ENCODE data around the gene KRABD2.
"Not testable (repeated sequence)": the region's sequence is repeated elsewhere in the genome, so short reads cannot be mapped to it uniquely, and the experiment has no call there.

Gene KRABD2

GRCh38 chr17:8392674-8393469 is 16.4 kb upstream of the KRABD2 start:
- no peak for DNase-seq (ENCODE audit: low read depth)

GRCh38 chr17:8392274-8392673 is 15.8 kb upstream of the KRABD2 start:
- no peak for DNase-seq (ENCODE audit: low read depth)

GRCh38 chr17:8391711-8392110 is 15.2 kb upstream of the KRABD2 start:
- no peak for DNase-seq (ENCODE audit: low read depth)

GRCh38 chr17:8387914-8388651 is 11.6 kb upstream of the KRABD2 start:
- no peak for DNase-seq (ENCODE audit: low read depth)

GRCh38 chr17:8386841-8387240 is 10.3 kb upstream of the KRABD2 start:
- DNase-seq (ENCODE audit: low read depth), result no peak

DNA sequence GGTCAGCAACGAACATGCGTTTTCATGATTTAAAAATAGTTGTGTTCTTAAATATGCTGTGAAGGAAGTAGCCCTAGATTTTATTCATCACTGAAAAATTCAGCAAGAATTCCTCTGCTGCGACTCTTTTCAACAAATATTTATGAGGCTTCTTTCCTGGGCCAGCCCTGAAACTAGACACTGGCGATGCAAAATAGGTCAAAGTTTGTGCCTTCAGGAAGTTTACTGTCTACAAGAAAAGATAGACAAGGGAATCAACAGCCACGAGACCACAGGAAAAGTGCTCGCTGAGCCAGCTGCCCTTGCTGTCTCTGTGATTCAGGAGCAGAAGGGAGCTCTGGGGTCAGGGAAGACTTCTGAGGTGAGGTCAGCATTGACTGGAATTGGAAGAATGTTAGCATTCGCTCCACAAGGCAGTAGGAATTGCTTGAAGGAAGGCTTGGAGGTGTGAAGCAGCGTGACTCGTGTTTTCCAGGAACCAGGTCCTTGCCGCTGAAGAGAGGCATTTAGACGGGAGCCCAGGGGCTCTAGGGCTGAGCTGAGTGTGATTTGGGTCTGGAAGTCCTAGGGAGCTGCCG is 8.4 kb upstream of the KRABD2 start:
- peak; percentile 77 for DNase-seq (ENCODE audit: low read depth)

DNA sequence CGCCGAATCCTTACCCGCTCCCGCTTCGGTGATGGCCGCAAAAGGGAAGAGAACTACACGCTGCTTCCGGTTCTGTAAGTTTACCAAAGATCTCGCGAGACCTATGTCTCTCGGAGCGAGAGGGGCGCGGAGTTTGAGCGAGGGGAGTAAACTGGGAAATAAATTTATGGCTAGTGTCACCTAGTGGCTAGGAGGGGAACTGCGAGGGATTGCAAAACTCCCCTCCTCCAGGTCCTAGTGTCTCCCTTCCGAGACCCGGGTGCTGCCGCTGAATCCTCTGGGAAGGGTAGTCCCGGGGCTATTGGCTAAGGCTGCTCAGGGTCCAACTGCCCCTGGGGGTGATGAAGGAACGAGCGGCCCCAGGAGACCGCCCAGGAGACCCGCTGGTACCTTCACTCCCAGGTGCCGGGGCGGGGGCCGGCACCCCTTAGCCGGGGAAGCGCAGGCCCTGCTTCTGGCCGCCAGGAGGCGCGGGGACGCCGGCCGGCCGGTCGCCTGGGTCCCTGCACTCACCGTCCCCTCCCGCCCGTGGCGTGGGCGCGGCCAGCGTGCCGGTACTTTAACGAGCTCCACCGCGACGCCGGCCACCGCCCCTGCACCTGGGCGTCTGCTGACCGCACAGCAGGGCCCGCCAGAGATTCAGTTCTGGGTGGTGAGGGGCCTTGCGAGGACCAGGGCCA is 6.8 kb upstream of the KRABD2 start, which contains the start of gene RPL26:
Gene RPL26 (minus strand): TSS at position 51 of the 680 bp plus-strand sequence. CDS start 883 bp downstream, outside the sequence.
- peak; percentile 92 for DNase-seq (ENCODE audit: low read depth)

DNA sequence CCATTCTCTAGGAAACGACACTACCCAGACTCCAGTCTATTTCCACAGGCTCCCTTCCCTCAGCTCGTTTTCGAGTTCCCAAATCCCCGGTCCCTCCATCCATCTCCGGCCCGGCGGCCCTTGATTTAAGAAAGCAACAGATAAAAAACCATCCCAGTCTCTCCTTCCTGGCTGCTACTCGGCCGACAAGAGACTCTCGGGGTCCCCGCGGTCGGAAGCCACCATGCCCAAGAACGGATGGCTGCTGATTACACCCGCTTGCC is 6.3 kb upstream of the KRABD2 start:
- DNase-seq (ENCODE audit: low read depth), result no peak

GRCh38 chr17:8382052-8382879 is 5.8 kb upstream of the KRABD2 start:
- no peak for DNase-seq (ENCODE audit: low read depth)

DNA sequence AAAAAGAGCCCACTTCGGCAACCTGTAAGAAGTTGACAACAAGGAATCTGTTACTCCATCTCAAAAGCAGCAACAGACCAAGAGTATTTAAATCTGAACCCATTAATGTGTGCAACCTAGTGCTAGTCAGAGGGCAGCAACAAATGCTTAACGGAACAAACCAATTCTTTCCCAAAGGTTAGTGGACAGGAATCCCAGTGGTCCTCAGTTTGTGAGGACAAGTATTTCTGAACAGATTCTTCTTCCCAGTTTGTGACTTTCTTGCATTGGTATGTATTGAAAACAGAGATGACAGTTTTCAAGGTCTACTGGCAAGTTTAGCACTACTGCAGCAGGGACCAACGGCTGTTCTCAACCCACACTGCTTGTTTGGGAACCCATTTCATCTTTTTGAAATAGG is 3.5 kb upstream of the KRABD2 start:
- no peak for DNase-seq (ENCODE audit: low read depth)

GRCh38 chr17:8378117-8378516 is 1.6 kb upstream of the KRABD2 start:
- DNase-seq (ENCODE audit: low read depth), result not testable (repeated sequence)

DNA sequence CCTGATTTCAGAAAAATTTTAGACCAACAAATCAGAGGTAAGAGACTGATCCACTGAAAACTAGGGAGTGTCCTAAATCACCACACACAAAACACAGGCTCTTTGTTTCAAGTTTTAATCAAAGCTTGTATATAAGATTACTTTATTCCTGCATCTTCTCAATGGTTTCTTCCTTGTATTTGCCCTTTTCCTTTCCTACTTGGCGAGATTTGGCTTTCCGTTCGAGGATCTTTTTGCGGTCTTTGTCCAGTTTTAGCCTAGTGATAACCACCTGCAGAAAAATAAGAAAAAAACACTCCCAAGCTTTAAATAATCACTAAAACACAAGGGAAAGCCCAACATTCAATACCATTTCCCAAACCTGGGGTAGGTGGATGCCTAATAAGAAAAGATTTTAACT is 918 bp upstream of the KRABD2 start:
- DNase-seq (ENCODE audit: low read depth), result no peak

DNA sequence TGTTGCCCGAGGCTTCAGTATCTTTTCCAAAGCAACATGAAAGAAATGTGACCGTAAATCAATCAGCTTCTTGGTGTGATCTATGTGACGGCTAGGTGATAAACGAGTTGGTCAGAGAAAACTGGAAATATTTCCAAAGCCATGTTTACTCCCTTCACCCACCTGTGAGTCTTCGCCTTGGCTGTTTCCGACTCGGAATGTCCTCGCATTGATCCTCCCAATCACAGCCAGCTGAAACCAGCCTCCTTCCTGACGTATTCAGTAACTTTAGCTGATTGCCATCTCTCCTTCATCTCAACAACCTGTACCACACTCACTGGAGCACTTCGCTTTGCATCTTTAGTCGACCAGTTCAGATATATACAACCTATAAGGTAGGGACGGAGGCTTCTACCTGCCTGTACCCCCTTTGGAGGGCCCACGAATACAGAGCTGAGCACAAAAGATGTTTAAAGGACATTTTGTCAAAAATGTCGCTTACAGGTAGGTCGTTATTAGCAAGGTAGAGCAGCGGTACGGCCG is 705 bp downstream of the KRABD2 start:
- DNase-seq (ENCODE audit: low read depth), result no peak

- DNase-seq (ENCODE audit: low read depth), result not testable (repeated sequence)
These were observed 2.6 kb downstream of the KRABD2 start for GRCh38 chr17:8373856-8374255.

GRCh38 chr17:8372422-8372821 is 4.1 kb downstream of the KRABD2 start:
- DNase-seq (ENCODE audit: low read depth), result no peak

DNA sequence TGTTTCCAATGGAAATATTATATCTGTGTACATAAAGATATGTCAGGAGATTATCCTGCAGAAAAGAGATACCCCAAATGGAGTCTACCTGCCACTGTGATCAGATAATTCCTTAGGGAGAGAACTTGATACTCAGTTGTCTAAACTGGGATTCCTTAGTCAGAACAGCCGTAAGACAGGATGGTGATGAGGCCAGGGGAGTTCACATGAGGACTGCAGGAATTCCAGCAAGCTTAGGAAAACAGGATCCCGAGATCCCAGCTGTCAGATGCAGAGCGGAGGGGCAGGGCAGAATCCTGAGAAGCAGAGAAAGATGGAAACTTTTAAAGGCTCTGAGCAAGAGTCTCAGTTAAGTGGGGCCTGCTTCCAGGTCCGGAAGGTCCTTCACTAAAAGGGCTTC is 4.7 kb downstream of the KRABD2 start:
- no peak for DNase-seq (ENCODE audit: low read depth)

DNA sequence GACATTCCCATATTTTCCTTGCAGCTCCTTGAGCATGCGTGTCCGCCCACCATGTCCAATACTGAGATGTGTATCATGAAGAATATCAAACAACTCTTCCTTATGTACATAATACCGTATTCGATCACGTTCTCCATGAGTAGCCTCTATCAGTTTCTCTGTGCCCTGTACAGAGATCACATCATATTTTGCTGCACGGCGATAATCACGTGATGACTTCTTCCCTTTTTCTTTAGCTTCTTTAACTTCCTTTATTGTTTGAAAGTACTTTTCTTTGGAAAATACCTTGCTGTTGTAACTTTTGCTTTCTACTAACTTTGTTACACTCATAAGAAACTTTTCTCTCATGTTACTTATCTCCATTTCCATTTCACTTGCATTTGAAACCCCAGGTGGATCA is 6.6 kb downstream of the KRABD2 start:
- DNase-seq (ENCODE audit: low read depth), result no peak

- DNase-seq (ENCODE audit: low read depth), result no peak
These were observed 8.3 kb downstream of the KRABD2 start for GRCh38 chr17:8368193-8368592.

GRCh38 chr17:8366231-8366630 is 10.3 kb downstream of the KRABD2 start:
- no peak for DNase-seq (ENCODE audit: low read depth)

DNA sequence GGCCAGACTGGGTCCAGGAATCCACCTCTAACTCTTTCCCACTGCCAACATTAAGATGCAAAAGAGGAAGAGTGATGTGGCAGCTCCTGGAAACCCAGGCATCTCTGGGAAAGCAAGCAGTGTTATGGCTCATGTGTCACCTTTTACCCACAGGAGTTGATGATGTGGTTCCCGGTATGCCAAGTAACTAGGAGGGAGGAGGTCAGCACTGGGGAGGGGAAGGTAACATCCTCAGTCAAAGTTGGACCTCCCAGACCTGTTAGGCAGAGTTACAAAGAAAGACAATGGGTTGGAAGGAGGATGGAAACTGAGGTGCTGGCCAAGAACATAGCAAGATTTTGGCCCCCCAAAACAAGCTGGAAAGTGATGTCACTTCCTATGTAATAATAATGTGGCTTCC is 11.4 kb downstream of the KRABD2 start:
- DNase-seq (ENCODE audit: low read depth), result no peak

DNA sequence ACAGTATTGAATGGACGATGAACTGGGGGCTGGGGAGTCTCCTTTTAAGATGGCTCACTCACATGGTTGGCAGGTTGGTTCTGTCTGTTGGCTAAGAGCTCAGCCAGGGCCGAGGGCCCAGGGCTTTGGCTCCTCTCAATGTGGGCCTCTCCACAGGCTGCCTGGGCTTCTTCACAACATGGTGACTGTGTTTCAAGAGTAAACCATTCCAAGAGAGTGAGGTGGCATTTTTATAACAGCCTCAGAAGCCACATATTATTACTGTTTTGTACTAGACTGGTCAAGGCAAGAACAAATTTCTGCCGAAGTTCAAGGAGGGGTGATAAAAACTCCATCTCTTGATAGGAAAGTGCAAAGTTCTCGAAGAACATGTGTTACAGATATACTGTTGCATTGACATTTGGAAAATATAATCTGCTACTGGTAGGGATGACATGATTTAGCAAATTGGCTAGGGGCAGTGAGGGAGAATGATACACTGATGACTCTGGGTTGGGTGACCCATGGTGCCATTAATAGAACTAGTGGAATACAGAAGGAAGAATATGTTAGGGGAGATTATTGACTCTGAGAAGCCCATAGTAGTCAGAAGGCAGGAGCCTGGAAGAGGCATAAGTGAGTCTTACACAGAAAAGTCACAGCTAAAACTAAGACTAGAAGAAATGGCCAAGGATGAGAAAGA is 13.7 kb downstream of the KRABD2 start:
- DNase-seq (ENCODE audit: low read depth), result no peak
